HepG2 (cell line): ENCODE data around the gene SERAC1. TPM values are rescaled to one million over a fixed set of nuclear protein-coding genes. Genes with fewer than 3 reads are reported as not detected.

Experiments
- ARNT2 ChIP-seq: sonication (generic); formaldehyde crosslinking; IDR thresholded peaks from 2 replicates; pipeline ENCODE4 v1.8.0; 2022; ENCODE audit warnings: mild to moderate bottlenecking, low read depth, missing genetic modification reagents, moderate library complexity
- ATF3 ChIP-seq: sonication (generic); formaldehyde crosslinking; IDR thresholded peaks from 2 replicates; pipeline ENCODE4 v1.4.0; 2020; ENCODE audit warnings: missing genetic modification reagents
- ATF7-NPFF ChIP-seq: sonication (generic); formaldehyde crosslinking; IDR thresholded peaks from 2 replicates; pipeline ENCODE4 v1.8.1; 2023; ENCODE audit warnings: mild to moderate bottlenecking, low read depth, missing genetic modification reagents, moderate library complexity
- BRCA1 ChIP-seq: sonication (generic); formaldehyde crosslinking; IDR thresholded peaks from 2 replicates; pipeline ENCODE4 v1.4.0; 2020; ENCODE audit warnings: missing genetic modification reagents
- ELF3 ChIP-seq: IDR thresholded peaks from 2 replicates; pipeline ENCODE4 v1.6.1; 2016; ENCODE audit warnings: missing genetic modification reagents, missing compliant biosample characterization
- ETV5 ChIP-seq: IDR thresholded peaks from 2 replicates; pipeline ENCODE4 v1.6.1; 2018; ENCODE audit warnings: missing biosample characterization, missing genetic modification reagents, inconsistent platforms, borderline replicate concordance
- GTF2F1 ChIP-seq: fragments of 150-350 bp; IDR thresholded peaks from 2 replicates; pipeline ENCODE4 v1.6.1; 2014; ENCODE audit warnings: low read length
- HNRNPH1 ChIP-seq: fragments of 200-400 bp; formaldehyde crosslinking; optimal IDR thresholded peaks from 2 replicates; pipeline ENCODE3; 2017; ENCODE audit warnings: mild to moderate bottlenecking, low read depth, low read length
- HOXA9 ChIP-seq: sonication (generic); formaldehyde crosslinking; IDR thresholded peaks from 2 replicates; pipeline ENCODE4 v1.8.1; 2022; ENCODE audit warnings: missing genetic modification reagents, mild to moderate bottlenecking, moderate library complexity, borderline replicate concordance
- KDM4B ChIP-seq: sonication (generic); formaldehyde crosslinking; IDR thresholded peaks from 2 replicates; pipeline ENCODE4 v1.4.0; 2020; ENCODE audit warnings: missing genetic modification reagents
- LCORL ChIP-seq, 2 experiments: fragments of 450-650 bp in 1 of 2; sonication (generic) in 1 of 2; formaldehyde crosslinking in 1 of 2; IDR thresholded peaks; 2 replicates each; pipeline versions ENCODE4 v1.5.0 to v1.6.1; 2017 to 2020; ENCODE audit warnings: antibody characterized with exemption in 1 of 2, missing genetic modification reagents in 1 of 2
- MED13 ChIP-seq: sonication (generic); formaldehyde crosslinking; IDR thresholded peaks from 2 replicates; pipeline ENCODE4 v1.5.0; 2020; ENCODE audit warnings: missing genetic modification reagents
- NPAS2 ChIP-seq: sonication (generic); formaldehyde crosslinking; IDR thresholded peaks from 2 replicates; pipeline ENCODE4 v1.8.0; 2022; ENCODE audit warnings: mild to moderate bottlenecking, missing genetic modification reagents, borderline replicate concordance
- NR3C1 ChIP-seq: sonication (generic); formaldehyde crosslinking; IDR thresholded peaks from 2 replicates; pipeline ENCODE4 v1.4.0; 2020; ENCODE audit warnings: missing genetic modification reagents
- PRDM10 ChIP-seq: sonication (generic); formaldehyde crosslinking; IDR thresholded peaks from 2 replicates; pipeline ENCODE4 v1.4.0; 2020; ENCODE audit warnings: low read depth, missing genetic modification reagents
- SRF ChIP-seq: IDR thresholded peaks from 2 replicates; pipeline ENCODE4 v1.6.1; 2011; ENCODE audit warnings: mild to moderate bottlenecking, low read depth, low read length, moderate library complexity
- TAF1 ChIP-seq: sonication (generic); formaldehyde crosslinking; IDR thresholded peaks from 2 replicates; pipeline ENCODE4 v1.4.0; 2020; ENCODE audit warnings: missing genetic modification reagents
- TCF7L2 ChIP-seq: IDR thresholded peaks from 2 replicates; pipeline ENCODE4 v1.6.1; 2011; ENCODE audit warnings: mild to moderate bottlenecking, low read depth, low read length, moderate library complexity
- ZKSCAN1 ChIP-seq: fragments of 150-350 bp; IDR thresholded peaks from 2 replicates; pipeline ENCODE4 v1.6.1; 2014; ENCODE audit warnings: low read length
- ZKSCAN8 ChIP-seq: IDR thresholded peaks from 2 replicates; pipeline ENCODE4 v1.6.1; 2016; ENCODE audit warnings: borderline replicate concordance, missing genetic modification reagents, missing compliant biosample characterization
- ZNF10 ChIP-seq: sonication (generic); formaldehyde crosslinking; IDR thresholded peaks from 2 replicates; pipeline ENCODE4 v1.4.0; 2020; ENCODE audit warnings: mild to moderate bottlenecking, low read depth, missing genetic modification reagents, borderline replicate concordance
- ZNF292 ChIP-seq: sonication (generic); formaldehyde crosslinking; IDR thresholded peaks from 2 replicates; pipeline ENCODE4 v1.8.1; 2022; ENCODE audit warnings: mild to moderate bottlenecking, low read depth, missing genetic modification reagents, borderline replicate concordance
- ZNF3 ChIP-seq: IDR thresholded peaks from 2 replicates; pipeline ENCODE4 v1.7.0; 2017; ENCODE audit warnings: inconsistent platforms
- ZNF329 ChIP-seq: sonication (generic); formaldehyde crosslinking; IDR thresholded peaks from 2 replicates; pipeline ENCODE4 v1.9.0; 2021; ENCODE audit warnings: low read depth, mild to moderate bottlenecking, missing genetic modification reagents
- ZNF33B ChIP-seq: sonication (generic); formaldehyde crosslinking; IDR thresholded peaks from 2 replicates; pipeline ENCODE4 v1.5.1; 2020; ENCODE audit warnings: mild to moderate bottlenecking, missing genetic modification reagents
- ZNF350 ChIP-seq: sonication (generic); formaldehyde crosslinking; IDR thresholded peaks from 2 replicates; pipeline ENCODE4 v1.4.0; 2020; ENCODE audit warnings: mild to moderate bottlenecking, low read depth, missing genetic modification reagents, borderline replicate concordance
- ZSCAN29 ChIP-seq: sonication (generic); formaldehyde crosslinking; conservative IDR thresholded peaks from 2 replicates; pipeline ENCODE4 v1.4.0; 2020; ENCODE audit warnings: mild to moderate bottlenecking, missing genetic modification reagents
- polyA plus RNA-seq, 8 experiments: library from polyadenylated mRNA; depleted of rRNA in 3 of 8; stranded (reverse) in 7 of 8; unstranded in 1 of 8; fragments of >200 nt; fragmentation: Illumina TruSeq in 4 of 8; extraction: Trizol in 4 of 8; gene quantifications; 2 replicates each; pipeline versions ENCODE4 v1.2.1 to v1.2.3, GENCODE V29; 2011 to 2016; ENCODE audit warnings: low read depth in 4 of 8, missing spikeins in 1 of 8, mixed read lengths in 1 of 8; ENCODE audit not compliant: insufficient read depth in 1 of 8
- total RNA-seq, 5 experiments: library from RNA; depleted of rRNA; stranded (reverse); fragments of >200 nt; fragmentation: Illumina TruSeq; extraction: Trizol; gene quantifications; 2 replicates each; pipeline ENCODE4 v1.2.3, GENCODE V29; 2016; ENCODE audit warnings: low read depth in 1 of 5

Gene SERAC1
- total and polyA plus RNA-seq, 2 of the 13 experiments (the other 11 are each of a cell fraction or from before 2014, with no cell fraction given): 4.5 to 8.1 TPM

- TF ChIP-seq PRDM10 (CRISPR knock-in tag) (0 out of 2 replicates have a peak, but pooled peaks have one; percentile 5), TAF1 (CRISPR knock-in tag) (peak; percentile 22; the same call in 1 of the 2 replicates), HOXA9 (CRISPR knock-in tag) (no peak), GTF2F1 (no peak), ZSCAN29 (no peak), ZKSCAN1 (no peak), ZNF292 (CRISPR knock-in tag) (no peak), TCF7L2 (no peak), ZNF10 (CRISPR knock-in tag) (no peak), ELF3 (CRISPR knock-in tag) (no peak), LCORL (IDR thresholded peaks at IDR 0.05) (no peak), LCORL (CRISPR knock-in tag; IDR thresholded peaks at IDR 0.05) (no peak), ZNF33B (CRISPR knock-in tag) (no peak), SRF (no peak), ETV5 (CRISPR knock-in tag) (no peak), ZNF3 (CRISPR knock-in tag) (no peak), HNRNPH1 (no peak), NPAS2 (CRISPR knock-in tag) (no peak), ATF3 (CRISPR knock-in tag) (no peak), BRCA1 (no peak), ATF7-NPFF (0 out of 2 replicates have a peak, but pooled peaks have one; percentile 40), ZKSCAN8 (CRISPR knock-in tag) (no peak), KDM4B (no peak), ARNT2 (0 out of 2 replicates have a peak, but pooled peaks have one; percentile 4), ZNF329 (CRISPR knock-in tag) (no peak), MED13 (CRISPR knock-in tag) (no peak), ZNF350 (CRISPR knock-in tag) (no peak; the same call in 1 of the 2 replicates), NR3C1 (CRISPR knock-in tag) (no peak)
These were observed 96.7 kb downstream of the SERAC1 start (continued) for GRCh38 chr6:158071121-158072082.
